ENCODE data around the gene TMEM145.
"Not testable (repeated sequence)": the region's sequence is repeated elsewhere in the genome, so short reads cannot be mapped to it uniquely, and the experiment has no call there.

Gene TMEM145

GRCh38 chr19:42313840-42314755 lies 989 bp downstream of the TMEM145 start:
- no peak for DNase-seq (ENCODE audit: low read depth in 2 of 2)

GRCh38 chr19:42315024-42315423 lies 1.9 kb downstream of the TMEM145 start:
- DNase-seq (ENCODE audit: low read depth in 2 of 2), result no peak

GRCh38 chr19:42316223-42317211 lies 3.4 kb downstream of the TMEM145 start:
- DNase-seq (ENCODE audit: low read depth in 2 of 2), result no peak

- no peak for DNase-seq (ENCODE audit: low read depth in 2 of 2)
These were observed 4.4 kb downstream of the TMEM145 start for GRCh38 chr19:42317535-42317934.

GRCh38 chr19:42322305-42322704 lies 9.2 kb downstream of the TMEM145 start:
- DNase-seq (ENCODE audit: low read depth in 2 of 2), result no peak

GRCh38 chr19:42323473-42323851 lies 10.4 kb downstream of the TMEM145 start:
- no peak for DNase-seq (ENCODE audit: low read depth in 2 of 2)

GRCh38 chr19:42323852-42324654 lies 10.9 kb downstream of the TMEM145 start:
- DNase-seq (ENCODE audit: low read depth in 2 of 2), result no peak

- DNase-seq (ENCODE audit: low read depth in 2 of 2), result no peak
These were observed 11.7 kb downstream of the TMEM145 start for GRCh38 chr19:42324655-42325307.

GRCh38 chr19:42325308-42325895 lies 12.3 kb downstream of the TMEM145 start, which contains the start of gene MEGF8:
Gene MEGF8, plus strand, starts transcription at chr19:42325635. Its CDS starts 609 bp downstream, at chr19:42326244.
- DNase-seq (ENCODE audit: low read depth in 2 of 2), result peak; percentile 93 to 98

- no peak for DNase-seq (ENCODE audit: low read depth in 2 of 2)
These were observed 13.0 kb downstream of the TMEM145 start for GRCh38 chr19:42325896-42326771.

GRCh38 chr19:42326969-42327368 lies 13.9 kb downstream of the TMEM145 start:
- no peak for DNase-seq (ENCODE audit: low read depth in 2 of 2)

GRCh38 chr19:42327381-42327780 lies 14.3 kb downstream of the TMEM145 start:
- no peak for DNase-seq (ENCODE audit: low read depth in 2 of 2)

GRCh38 chr19:42328106-42328505 lies 15.0 kb downstream of the TMEM145 start:
- no peak for DNase-seq (ENCODE audit: low read depth in 2 of 2)

- no peak for DNase-seq (ENCODE audit: low read depth in 2 of 2)
These were observed 15.7 kb downstream of the TMEM145 start for GRCh38 chr19:42328854-42329253.

GRCh38 chr19:42330241-42330711 lies 17.2 kb downstream of the TMEM145 start:
- DNase-seq (ENCODE audit: low read depth in 2 of 2), result no peak

GRCh38 chr19:42331333-42331732 lies 18.2 kb downstream of the TMEM145 start:
- not testable (repeated sequence) for DNase-seq (ENCODE audit: low read depth in 2 of 2)

GRCh38 chr19:42332059-42332458 lies 18.9 kb downstream of the TMEM145 start:
- no peak for DNase-seq (ENCODE audit: low read depth in 2 of 2)

GRCh38 chr19:42333018-42333417 lies 19.9 kb downstream of the TMEM145 start:
- no peak for DNase-seq (ENCODE audit: low read depth in 2 of 2)

- DNase-seq (ENCODE audit: low read depth in 2 of 2), result no peak
These were observed 21.0 kb downstream of the TMEM145 start for GRCh38 chr19:42333975-42334696.
